MV-4-11 (cell line): ENCODE data around the gene NLRP4.

Experiments used
- DNase-seq: peaks from one replicate; lab custom pipeline; 2025; lab: John Stamatoyannopoulos, UW

The NLRP4 gene

GRCh38 chr19:55836340-55836739 lies at the start of gene NLRP4:
Gene NLRP4 (plus strand): TSS chr19:55836540. CDS start chr19:55852081, 15,541 bp downstream.
- no peak for DNase-seq

GRCh38 chr19:55795021-55795420 lies 41.3 kb upstream of the NLRP4 start:
- DNase-seq = no peak

- DNase-seq = no peak
These were observed 34.9 kb upstream of the NLRP4 start for GRCh38 chr19:55801416-55801815.

- no peak for DNase-seq
These were observed 34.1 kb upstream of the NLRP4 start for GRCh38 chr19:55802281-55802680.

- peak; percentile 93 for DNase-seq
These were observed 26.8 kb upstream of the NLRP4 start for GRCh38 chr19:55809381-55810058.

GRCh38 chr19:55811340-55811739 lies 25.0 kb upstream of the NLRP4 start:
- DNase-seq = no peak

- DNase-seq = no peak
These were observed 23.9 kb upstream of the NLRP4 start for GRCh38 chr19:55812449-55812848.

GRCh38 chr19:55813906-55814305 lies 22.4 kb upstream of the NLRP4 start:
- DNase-seq = no peak

GRCh38 chr19:55820037-55820436 lies 16.3 kb upstream of the NLRP4 start:
- DNase-seq = peak; percentile 46

- no peak for DNase-seq
These were observed 5.7 kb upstream of the NLRP4 start for GRCh38 chr19:55830656-55831055.

- no peak for DNase-seq
These were observed 4.5 kb upstream of the NLRP4 start, which contains the start of gene NLRP11 for GRCh38 chr19:55831846-55832245. Gene NLRP11 (minus strand): TSS chr19:55831999. CDS start chr19:55818174, 13,825 bp downstream.

GRCh38 chr19:55832676-55833075 lies 3.7 kb upstream of the NLRP4 start:
- DNase-seq = no peak

- DNase-seq = no peak
These were observed 1.9 kb downstream of the NLRP4 start for GRCh38 chr19:55838251-55838650.

GRCh38 chr19:55838906-55839305 lies 2.6 kb downstream of the NLRP4 start:
- DNase-seq = no peak

- peak; percentile 83 for DNase-seq
These were observed 18.8 kb downstream of the NLRP4 start for GRCh38 chr19:55855160-55855559.

- peak; percentile 99 for DNase-seq
These were observed 20.8 kb downstream of the NLRP4 start for GRCh38 chr19:55857149-55857548.

GRCh38 chr19:55857974-55858373 lies 21.6 kb downstream of the NLRP4 start:
- no peak for DNase-seq

GRCh38 chr19:55858401-55858800 lies 22.1 kb downstream of the NLRP4 start:
- no peak for DNase-seq

GRCh38 chr19:55858969-55859368 lies 22.6 kb downstream of the NLRP4 start:
- DNase-seq = no peak

GRCh38 chr19:55866521-55866920 lies 30.2 kb downstream of the NLRP4 start:
- DNase-seq = no peak

GRCh38 chr19:55867101-55867500 lies 30.8 kb downstream of the NLRP4 start:
- no peak for DNase-seq

- DNase-seq = no peak
These were observed 34.4 kb downstream of the NLRP4 start for GRCh38 chr19:55870736-55871135.

- no peak for DNase-seq
These were observed 40.9 kb downstream of the NLRP4 start for GRCh38 chr19:55877211-55877610.

- DNase-seq = no peak
These were observed 46.3 kb downstream of the NLRP4 start for GRCh38 chr19:55882626-55883025.
